Loucy (cell line): Measurements from ENCODE around the gene DDX17.

Source experiments
- EZH2phosphoT487 ChIP-seq: fragments of 200-600 bp; IDR thresholded peaks from 2 replicates; pipeline ENCODE4 v1.6.1; 2018; ENCODE audit warnings: antibody characterized with exemption, mild to moderate bottlenecking, moderate library complexity, borderline replicate concordance
- TF ChIP-seq, protein P1 (sequence below): fragments of 200-600 bp; sonication (generic); conservative IDR thresholded peaks from 2 replicates; pipeline ENCODE4 v1.5.1; 2014; ENCODE audit warnings: mild to moderate bottlenecking, antibody characterized with exemption, low read length

DNA sequence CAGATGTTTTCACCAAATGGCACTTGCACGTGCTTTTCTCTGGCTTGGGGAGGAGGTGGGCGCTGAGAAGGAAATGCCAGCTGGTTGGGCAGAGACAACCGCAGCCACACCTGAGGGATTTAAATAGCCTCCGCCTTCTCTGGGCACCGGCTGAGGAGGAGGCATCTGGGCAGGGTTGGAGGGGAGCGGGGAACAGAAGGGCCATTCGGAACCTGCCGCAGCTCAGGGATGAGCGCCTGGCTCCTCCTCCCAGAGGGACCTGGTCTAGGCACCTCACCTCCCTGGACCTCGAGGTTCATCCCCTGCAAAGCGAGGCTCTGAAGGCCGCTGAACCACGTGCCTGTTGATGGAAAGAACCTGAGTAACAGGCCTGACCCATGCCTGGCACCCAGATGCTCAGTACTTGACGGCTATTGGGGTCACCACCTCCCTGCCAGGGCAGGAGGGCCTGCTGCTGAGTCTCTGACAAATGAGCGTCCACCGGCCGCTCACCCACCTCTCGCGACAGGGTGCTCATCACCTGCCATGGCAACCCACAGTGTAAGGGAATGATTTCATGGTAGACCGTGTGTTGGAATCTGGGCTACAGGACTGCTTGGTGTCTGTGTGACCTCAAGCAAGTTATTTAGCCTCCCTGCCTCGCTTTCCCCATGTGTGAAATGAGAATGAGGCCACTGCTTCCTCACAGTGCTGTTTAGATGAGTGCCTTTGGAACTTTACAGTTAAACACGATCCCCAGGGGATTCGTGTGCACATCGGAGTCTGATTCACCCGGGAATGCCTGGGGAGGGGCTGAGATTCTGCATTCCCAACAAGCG is 40.2 kb downstream of the DDX17 start:
- TF ChIP-seq, protein P1, sequence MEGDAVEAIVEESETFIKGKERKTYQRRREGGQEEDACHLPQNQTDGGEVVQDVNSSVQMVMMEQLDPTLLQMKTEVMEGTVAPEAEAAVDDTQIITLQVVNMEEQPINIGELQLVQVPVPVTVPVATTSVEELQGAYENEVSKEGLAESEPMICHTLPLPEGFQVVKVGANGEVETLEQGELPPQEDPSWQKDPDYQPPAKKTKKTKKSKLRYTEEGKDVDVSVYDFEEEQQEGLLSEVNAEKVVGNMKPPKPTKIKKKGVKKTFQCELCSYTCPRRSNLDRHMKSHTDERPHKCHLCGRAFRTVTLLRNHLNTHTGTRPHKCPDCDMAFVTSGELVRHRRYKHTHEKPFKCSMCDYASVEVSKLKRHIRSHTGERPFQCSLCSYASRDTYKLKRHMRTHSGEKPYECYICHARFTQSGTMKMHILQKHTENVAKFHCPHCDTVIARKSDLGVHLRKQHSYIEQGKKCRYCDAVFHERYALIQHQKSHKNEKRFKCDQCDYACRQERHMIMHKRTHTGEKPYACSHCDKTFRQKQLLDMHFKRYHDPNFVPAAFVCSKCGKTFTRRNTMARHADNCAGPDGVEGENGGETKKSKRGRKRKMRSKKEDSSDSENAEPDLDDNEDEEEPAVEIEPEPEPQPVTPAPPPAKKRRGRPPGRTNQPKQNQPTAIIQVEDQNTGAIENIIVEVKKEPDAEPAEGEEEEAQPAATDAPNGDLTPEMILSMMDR: no peak
- TF ChIP-seq EZH2phosphoT487: no peak
